SK-N-SH treated with all-trans-retinoic acid at 6 μM for 48 hours (cell line): Measurements from ENCODE around the gene PRPF31.

Source experiments
- ATAC-seq: fragments of 200-7000 bp; cut with Tn5 transposase; 3 replicates; pipeline ENCODE4 v1.9.1; 2020; ENCODE audit warnings: mild to moderate bottlenecking, moderate library complexity
- ARNTL ChIP-seq: fragments of 450-650 bp; formaldehyde crosslinking; IDR thresholded peaks from 2 replicates; pipeline ENCODE4 v1.5.0; 2020; ENCODE audit warnings: low read depth, mild to moderate bottlenecking, moderate library complexity, borderline replicate concordance
- BACH2 ChIP-seq: fragments of 250-450 bp; sonication (Bioruptor Pico); IDR thresholded peaks from 2 replicates; pipeline ENCODE4 v1.9.0; 2021; ENCODE audit warnings: mild to moderate bottlenecking, borderline replicate concordance
- CSRNP3 ChIP-seq: fragments of 250-450 bp; sonication (Bioruptor Pico); IDR thresholded peaks from 2 replicates; pipeline ENCODE4 v1.5.1; 2021; ENCODE audit warnings: mild to moderate bottlenecking, moderate library complexity
- ESRRG ChIP-seq: fragments of 250-450 bp; sonication (Bioruptor Pico); IDR thresholded peaks from 2 replicates; pipeline ENCODE4 v1.6.1; 2021; ENCODE audit warnings: mild to moderate bottlenecking
- GLIS3 ChIP-seq: fragments of 250-450 bp; sonication (Bioruptor Pico); IDR thresholded peaks from 2 replicates; pipeline ENCODE4 v1.5.0; 2020; ENCODE audit warnings: mild to moderate bottlenecking, moderate library complexity
- ISL1 ChIP-seq: fragments of 250-450 bp; sonication (Bioruptor Pico); IDR thresholded peaks from 2 replicates; pipeline ENCODE4 v2.1.2; 2022; ENCODE audit warnings: mild to moderate bottlenecking, moderate library complexity
- OSR1 ChIP-seq: fragments of 250-450 bp; sonication (Bioruptor Pico); IDR thresholded peaks from 2 replicates; pipeline ENCODE4 v1.8.0; 2022; ENCODE audit warnings: moderate library complexity, mild to moderate bottlenecking, inconsistent platforms
- PATZ1 ChIP-seq: fragments of 250-450 bp; sonication (Bioruptor Pico); IDR thresholded peaks from 2 replicates; pipeline ENCODE4 v1.8.0; 2020; ENCODE audit warnings: mild to moderate bottlenecking, moderate library complexity, borderline replicate concordance
- POU6F1 ChIP-seq: fragments of 250-450 bp; sonication (Bioruptor Pico); IDR thresholded peaks from 2 replicates; pipeline ENCODE4 v1.8.0; 2021; ENCODE audit warnings: low read depth, mild to moderate bottlenecking, moderate library complexity, borderline replicate concordance
- PPARA ChIP-seq: fragments of 250-450 bp; sonication (Bioruptor Pico); IDR thresholded peaks from 2 replicates; pipeline ENCODE4 v1.5.0; 2020; ENCODE audit warnings: mild to moderate bottlenecking, borderline replicate concordance
- RARB ChIP-seq: fragments of 250-450 bp; sonication (Bioruptor Pico); IDR thresholded peaks from 2 replicates; pipeline ENCODE4 v1.8.0; 2021; ENCODE audit warnings: mild to moderate bottlenecking, moderate library complexity
- TCF4 ChIP-seq: fragments of 250-450 bp; sonication (Bioruptor Pico); IDR thresholded peaks from 2 replicates; pipeline ENCODE4 v1.8.0; 2021; ENCODE audit warnings: mild to moderate bottlenecking, moderate library complexity, borderline replicate concordance
- TOX ChIP-seq: fragments of 250-450 bp; sonication (Bioruptor Pico); IDR thresholded peaks from 2 replicates; pipeline ENCODE4 v1.8.0; 2021; ENCODE audit warnings: mild to moderate bottlenecking, moderate library complexity, borderline replicate concordance
- ZC3H10 ChIP-seq: fragments of 250-450 bp; sonication (Bioruptor Pico); IDR thresholded peaks from 2 replicates; pipeline ENCODE4 v1.5.1; 2021; ENCODE audit warnings: mild to moderate bottlenecking, moderate library complexity
- ZFP3 ChIP-seq: fragments of 250-450 bp; sonication (Bioruptor Pico); IDR thresholded peaks from 2 replicates; pipeline ENCODE4 v1.5.0; 2020; ENCODE audit warnings: mild to moderate bottlenecking, moderate library complexity
- ZFP30 ChIP-seq: fragments of 450-650 bp; formaldehyde crosslinking; IDR thresholded peaks from 2 replicates; pipeline ENCODE4 v1.5.0; 2022; ENCODE audit warnings: mild to moderate bottlenecking, moderate library complexity
- ZNF565 ChIP-seq: fragments of 450-650 bp; formaldehyde crosslinking; conservative IDR thresholded peaks from 2 replicates; pipeline ENCODE4 v1.5.0; 2020; ENCODE audit warnings: low read depth, mild to moderate bottlenecking, moderate library complexity
- ZNF70 ChIP-seq: fragments of 450-650 bp; formaldehyde crosslinking; IDR thresholded peaks from 2 replicates; pipeline ENCODE4 v1.5.0; 2020; ENCODE audit warnings: mild to moderate bottlenecking, moderate library complexity
- ZNF8 ChIP-seq: fragments of 450-650 bp; formaldehyde crosslinking; IDR thresholded peaks from 2 replicates; pipeline ENCODE4 v1.5.0; 2020; ENCODE audit warnings: mild to moderate bottlenecking, moderate library complexity
- TF ChIP-seq, protein P1 (sequence below): fragments of 250-450 bp; sonication (Bioruptor Pico); IDR thresholded peaks from 2 replicates; pipeline ENCODE4 v1.5.0; 2020; ENCODE audit warnings: mild to moderate bottlenecking, moderate library complexity
- TF ChIP-seq, protein P2 (sequence below): fragments of 250-450 bp; sonication (Bioruptor Pico); IDR thresholded peaks from 2 replicates; pipeline ENCODE4 v1.5.1; 2020; ENCODE audit warnings: low read depth, mild to moderate bottlenecking, moderate library complexity

PRPF31 gene

DNA sequence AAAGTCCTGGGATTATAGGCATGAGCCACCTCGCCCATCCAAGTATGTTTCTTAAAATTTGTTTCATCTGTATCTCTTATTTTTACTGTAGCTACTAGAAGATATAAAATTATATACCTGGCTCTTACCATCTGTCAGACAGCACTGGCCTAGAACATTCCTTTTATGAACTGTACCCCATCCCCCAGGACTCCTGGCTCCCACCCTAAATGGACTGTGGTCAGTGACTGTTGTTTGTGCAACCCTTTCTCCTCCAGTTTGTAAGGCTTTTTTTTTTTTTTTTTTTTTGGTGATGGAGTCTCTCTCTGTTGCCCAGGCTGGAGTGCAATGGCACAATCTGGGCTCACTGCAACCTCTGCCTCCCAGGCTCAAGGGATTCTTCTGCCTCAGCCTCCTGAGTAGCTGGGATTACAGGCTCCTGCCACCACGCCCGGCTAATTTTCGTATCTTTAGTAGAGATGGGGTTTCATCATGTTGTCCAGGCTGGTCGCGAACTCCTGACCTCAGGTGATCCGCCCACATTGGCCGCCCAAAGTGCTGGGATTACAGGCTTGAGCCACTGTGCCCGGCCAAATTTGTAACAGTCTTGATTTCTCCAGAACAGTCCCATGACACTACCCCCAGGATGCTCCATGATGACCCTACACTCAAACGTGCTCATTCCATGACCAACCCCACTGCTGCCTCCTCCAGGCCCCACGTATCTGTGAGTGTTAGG is 10.4 kb upstream of the PRPF31 start:
- TF ChIP-seq RARB (no peak), TCF4 (CRISPR knock-in tag) (no peak), ZNF565 (CRISPR knock-in tag) (no peak), ZFP30 (CRISPR knock-in tag) (no peak), OSR1 (no peak)
- no peak for ATAC-seq

- TF ChIP-seq PATZ1 (CRISPR knock-in tag), result no peak
- no peak for TF ChIP-seq ISL1 (CRISPR knock-in tag)
- no peak for TF ChIP-seq RARB
- TF ChIP-seq ESRRG (CRISPR knock-in tag), result no peak
- no peak for TF ChIP-seq GLIS3 (CRISPR knock-in tag)
- no peak for TF ChIP-seq CSRNP3
- no peak for TF ChIP-seq ARNTL (CRISPR knock-in tag)
- no peak for TF ChIP-seq BACH2 (CRISPR knock-in tag)
- TF ChIP-seq, protein P1, sequence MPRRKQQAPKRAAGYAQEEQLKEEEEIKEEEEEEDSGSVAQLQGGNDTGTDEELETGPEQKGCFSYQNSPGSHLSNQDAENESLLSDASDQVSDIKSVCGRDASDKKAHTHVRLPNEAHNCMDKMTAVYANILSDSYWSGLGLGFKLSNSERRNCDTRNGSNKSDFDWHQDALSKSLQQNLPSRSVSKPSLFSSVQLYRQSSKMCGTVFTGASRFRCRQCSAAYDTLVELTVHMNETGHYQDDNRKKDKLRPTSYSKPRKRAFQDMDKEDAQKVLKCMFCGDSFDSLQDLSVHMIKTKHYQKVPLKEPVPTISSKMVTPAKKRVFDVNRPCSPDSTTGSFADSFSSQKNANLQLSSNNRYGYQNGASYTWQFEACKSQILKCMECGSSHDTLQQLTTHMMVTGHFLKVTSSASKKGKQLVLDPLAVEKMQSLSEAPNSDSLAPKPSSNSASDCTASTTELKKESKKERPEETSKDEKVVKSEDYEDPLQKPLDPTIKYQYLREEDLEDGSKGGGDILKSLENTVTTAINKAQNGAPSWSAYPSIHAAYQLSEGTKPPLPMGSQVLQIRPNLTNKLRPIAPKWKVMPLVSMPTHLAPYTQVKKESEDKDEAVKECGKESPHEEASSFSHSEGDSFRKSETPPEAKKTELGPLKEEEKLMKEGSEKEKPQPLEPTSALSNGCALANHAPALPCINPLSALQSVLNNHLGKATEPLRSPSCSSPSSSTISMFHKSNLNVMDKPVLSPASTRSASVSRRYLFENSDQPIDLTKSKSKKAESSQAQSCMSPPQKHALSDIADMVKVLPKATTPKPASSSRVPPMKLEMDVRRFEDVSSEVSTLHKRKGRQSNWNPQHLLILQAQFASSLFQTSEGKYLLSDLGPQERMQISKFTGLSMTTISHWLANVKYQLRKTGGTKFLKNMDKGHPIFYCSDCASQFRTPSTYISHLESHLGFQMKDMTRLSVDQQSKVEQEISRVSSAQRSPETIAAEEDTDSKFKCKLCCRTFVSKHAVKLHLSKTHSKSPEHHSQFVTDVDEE (CRISPR knock-in tag), result no peak
- TF ChIP-seq ZNF565 (CRISPR knock-in tag), result no peak
- TF ChIP-seq ZFP30 (CRISPR knock-in tag), result no peak
- TF ChIP-seq PPARA (CRISPR knock-in tag), result no peak
- TF ChIP-seq POU6F1 (CRISPR knock-in tag), result no peak
- TF ChIP-seq ZNF8, result no peak
- ATAC-seq, result no peak
Observed at GRCh38 chr19:54105796-54106195, 9.8 kb upstream of the PRPF31 start.

- ATAC-seq, result no peak
- no peak for TF ChIP-seq ZC3H10 (CRISPR knock-in tag)
- no peak for TF ChIP-seq RARB
- no peak for TF ChIP-seq TOX
- no peak for TF ChIP-seq ISL1 (CRISPR knock-in tag)
- no peak for TF ChIP-seq PPARA (CRISPR knock-in tag)
- no peak for TF ChIP-seq CSRNP3
- no peak for TF ChIP-seq ESRRG (CRISPR knock-in tag)
- no peak for TF ChIP-seq ARNTL (CRISPR knock-in tag)
- no peak for TF ChIP-seq ZFP30 (CRISPR knock-in tag)
- no peak for TF ChIP-seq ZNF565 (CRISPR knock-in tag)
- TF ChIP-seq PATZ1 (CRISPR knock-in tag), result no peak
- no peak for TF ChIP-seq BACH2 (CRISPR knock-in tag)
- TF ChIP-seq, protein P2, sequence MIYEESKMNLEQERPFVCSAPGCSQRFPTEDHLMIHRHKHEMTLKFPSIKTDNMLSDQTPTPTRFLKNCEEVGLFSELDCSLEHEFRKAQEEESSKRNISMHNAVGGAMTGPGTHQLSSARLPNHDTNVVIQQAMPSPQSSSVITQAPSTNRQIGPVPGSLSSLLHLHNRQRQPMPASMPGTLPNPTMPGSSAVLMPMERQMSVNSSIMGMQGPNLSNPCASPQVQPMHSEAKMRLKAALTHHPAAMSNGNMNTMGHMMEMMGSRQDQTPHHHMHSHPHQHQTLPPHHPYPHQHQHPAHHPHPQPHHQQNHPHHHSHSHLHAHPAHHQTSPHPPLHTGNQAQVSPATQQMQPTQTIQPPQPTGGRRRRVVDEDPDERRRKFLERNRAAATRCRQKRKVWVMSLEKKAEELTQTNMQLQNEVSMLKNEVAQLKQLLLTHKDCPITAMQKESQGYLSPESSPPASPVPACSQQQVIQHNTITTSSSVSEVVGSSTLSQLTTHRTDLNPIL (CRISPR knock-in tag), result no peak
- TF ChIP-seq ZNF70 (CRISPR knock-in tag), result no peak
- TF ChIP-seq ZFP3 (CRISPR knock-in tag), result no peak
Observed at GRCh38 chr19:54106716-54107115, 8.8 kb upstream of the PRPF31 start.
